GM18861 (cell line): ENCODE measurements around the gene LRRIQ1.
"Not testable (repeated sequence)": the region's sequence is repeated elsewhere in the genome, so short reads cannot be mapped to it uniquely, and the experiment has no call there.

ENCODE experiments used
- ATAC-seq: cut with Tn5 transposase; IDR thresholded peaks from one replicate; pipeline ENCODE4 v1.9.1; 2021; ENCODE audit not compliant: unreplicated experiment

Gene LRRIQ1

DNA sequence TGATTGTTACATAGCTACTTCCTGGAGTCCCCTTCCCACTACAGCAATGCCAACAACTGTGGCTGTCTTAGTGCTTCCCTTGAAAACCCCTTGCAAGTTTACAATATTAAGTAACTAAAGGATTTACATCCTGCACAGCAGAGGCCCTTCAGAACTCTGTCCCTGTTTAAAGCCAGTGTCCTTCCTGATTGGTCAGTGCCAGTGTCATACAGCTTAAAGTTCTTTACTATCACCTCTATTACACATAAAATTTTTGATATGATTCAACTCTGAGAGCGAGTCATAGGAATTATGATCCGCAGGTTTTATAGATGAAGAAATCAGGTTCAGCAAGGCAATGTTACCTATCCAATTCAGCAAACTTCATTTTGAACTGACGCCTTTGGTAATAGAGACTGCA, 152.5 kb downstream of the LRRIQ1 start:
- ATAC-seq: no peak

DNA sequence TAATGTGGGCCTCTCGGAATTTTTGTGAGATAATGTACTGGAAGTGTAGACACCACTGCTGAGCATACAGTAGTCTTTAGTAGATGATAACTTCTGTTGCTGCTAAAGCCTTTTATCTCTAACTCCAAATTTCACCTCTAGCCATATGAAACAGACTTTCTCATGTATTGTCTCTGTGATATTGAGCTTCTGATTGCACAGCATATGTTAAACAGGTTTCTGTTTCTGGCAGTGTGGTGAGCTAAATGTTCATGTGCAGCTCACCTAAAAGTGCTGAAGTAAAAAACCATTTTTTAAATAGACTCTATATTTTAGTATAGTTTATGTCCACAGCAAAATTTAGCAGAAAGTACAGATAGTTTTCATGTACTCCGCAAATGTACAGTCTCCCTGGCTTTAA, 154.6 kb downstream of the LRRIQ1 start:
- ATAC-seq: no peak

DNA sequence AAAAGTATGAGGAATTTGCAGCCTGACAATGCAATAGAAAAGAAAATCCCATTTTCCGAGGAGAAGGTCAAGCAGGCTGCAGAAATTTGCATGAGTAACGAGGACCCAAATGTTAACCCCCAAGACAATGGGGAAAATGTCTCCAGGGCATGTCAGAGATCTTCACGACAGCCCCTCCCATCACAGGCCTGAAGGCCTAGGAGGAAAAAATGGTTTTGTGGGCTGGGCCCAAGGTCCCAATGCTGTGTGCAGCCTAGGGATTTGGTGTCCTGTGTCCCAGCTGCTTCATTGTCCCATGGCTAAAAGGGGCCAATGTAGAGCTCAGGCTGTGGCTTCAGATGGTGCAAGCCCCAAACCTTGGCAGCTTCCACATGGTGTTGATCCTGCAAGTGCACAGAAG, 167.7 kb downstream of the LRRIQ1 start:
- not testable (repeated sequence) for ATAC-seq

DNA sequence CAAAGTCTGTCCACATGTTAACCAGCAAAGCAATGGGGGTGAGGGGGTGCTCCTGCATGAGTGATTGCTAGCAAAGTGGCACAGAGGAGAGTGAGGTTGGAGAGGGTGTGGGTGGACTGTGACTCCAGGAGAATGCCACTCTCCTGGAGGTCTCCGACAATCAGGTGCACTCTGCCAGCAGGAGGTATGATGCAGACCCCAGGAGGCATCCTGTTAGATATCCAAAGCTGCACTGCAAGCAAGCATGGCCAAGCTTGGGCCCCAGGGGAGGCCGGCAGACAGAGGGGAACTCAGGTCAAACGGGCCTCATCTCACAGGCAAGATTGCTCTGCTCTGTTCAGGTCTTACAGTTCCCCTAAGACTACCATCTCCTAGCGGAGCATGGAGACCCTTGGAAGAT, 170.4 kb downstream of the LRRIQ1 start:
- ATAC-seq: no peak

DNA sequence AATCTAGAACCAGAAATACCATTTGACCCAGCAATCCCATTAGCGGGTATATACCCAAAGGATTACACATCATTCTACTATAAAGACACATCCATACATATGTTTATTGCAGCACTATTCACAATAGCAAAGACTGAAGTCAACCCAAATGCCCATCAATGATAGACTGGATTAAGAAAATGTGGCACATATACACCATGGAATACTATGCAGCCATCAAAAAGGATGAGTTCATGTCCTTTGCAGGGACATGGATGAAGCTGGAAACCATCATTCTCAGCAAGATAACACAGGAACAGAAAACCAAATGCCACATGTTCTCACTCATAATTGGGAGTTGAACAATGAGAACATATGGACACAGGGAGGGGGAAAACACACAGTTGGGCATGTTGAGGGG, 188.2 kb downstream of the LRRIQ1 start:
- ATAC-seq: not testable (repeated sequence)

DNA sequence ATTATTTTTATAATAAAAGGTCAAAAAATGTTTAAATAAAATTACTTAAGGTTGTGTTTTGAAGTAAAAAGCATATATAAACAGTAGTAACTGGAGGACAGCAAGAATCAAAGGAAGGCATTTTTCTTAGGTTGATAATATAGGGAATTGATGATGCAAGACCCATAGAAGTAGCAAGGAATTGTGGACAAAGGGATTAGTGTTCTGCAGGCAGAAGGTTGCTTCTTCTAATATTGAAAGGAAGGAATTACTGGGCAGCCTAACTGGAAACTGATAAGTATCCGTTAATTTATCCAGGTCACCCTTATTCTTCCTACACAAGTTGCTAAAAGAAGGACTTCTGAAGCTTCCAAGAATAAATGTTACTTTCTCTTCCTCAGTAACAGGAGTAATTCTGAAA, 189.3 kb downstream of the LRRIQ1 start:
- ATAC-seq: no peak

DNA sequence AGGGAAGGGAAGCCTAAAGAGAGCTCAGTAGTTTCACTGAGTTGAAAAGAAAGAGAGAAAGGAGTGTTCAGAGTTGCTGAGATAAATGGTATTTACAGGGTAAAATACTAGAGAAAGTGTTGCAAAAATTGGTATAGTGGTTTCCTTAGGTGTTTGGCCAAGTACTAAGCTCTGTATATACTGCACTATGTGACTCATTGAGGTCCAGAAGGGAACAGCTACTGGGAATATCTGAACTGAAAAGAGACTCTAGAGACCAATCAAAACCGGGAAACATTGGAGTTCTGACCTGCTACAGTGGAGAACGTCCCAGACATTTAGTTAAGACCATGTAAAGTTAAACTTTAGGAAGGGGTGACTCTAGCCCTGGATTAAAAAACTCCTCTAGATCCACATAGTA, 201.2 kb downstream of the LRRIQ1 start:
- no peak for ATAC-seq

DNA sequence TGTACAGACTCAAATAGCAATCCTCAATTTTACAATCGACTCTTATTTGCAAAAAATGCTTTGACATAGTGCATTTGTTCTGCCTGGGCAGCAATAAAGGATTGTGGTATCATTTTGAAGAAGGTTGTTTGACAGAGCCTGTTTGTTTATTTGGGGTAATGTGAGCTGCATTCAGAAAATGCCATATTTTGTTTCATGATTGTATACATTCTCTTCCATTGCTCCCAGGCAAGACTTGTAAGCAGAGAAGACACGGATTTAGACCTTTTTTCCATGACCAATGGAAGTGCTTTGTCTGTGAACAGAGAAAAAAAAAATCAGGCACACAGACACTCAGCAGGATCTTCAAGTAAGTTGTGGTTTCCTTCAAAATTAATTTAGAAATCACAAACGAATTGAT, 208.4 kb downstream of the LRRIQ1 start:
- ATAC-seq: no peak

DNA sequence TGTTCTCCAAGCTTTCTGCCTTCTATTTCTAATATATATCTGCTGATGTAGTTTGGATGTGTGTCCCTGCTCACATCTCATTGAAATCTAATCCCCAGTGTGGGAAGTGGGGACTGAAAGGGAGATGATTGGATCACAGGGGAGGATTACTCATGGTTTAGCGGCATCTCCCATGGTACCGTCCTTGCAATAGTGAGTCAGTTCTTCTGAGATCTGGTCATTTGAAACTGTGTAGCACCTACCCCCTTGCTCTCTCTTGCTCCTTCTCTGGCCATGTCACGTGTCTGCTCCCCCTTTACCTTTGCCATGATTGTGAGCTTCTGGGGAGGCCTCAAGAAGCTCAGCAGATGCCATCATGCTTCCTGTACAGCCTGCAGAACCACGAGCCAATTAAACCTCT, 217.7 kb downstream of the LRRIQ1 start:
- ATAC-seq: no peak

DNA sequence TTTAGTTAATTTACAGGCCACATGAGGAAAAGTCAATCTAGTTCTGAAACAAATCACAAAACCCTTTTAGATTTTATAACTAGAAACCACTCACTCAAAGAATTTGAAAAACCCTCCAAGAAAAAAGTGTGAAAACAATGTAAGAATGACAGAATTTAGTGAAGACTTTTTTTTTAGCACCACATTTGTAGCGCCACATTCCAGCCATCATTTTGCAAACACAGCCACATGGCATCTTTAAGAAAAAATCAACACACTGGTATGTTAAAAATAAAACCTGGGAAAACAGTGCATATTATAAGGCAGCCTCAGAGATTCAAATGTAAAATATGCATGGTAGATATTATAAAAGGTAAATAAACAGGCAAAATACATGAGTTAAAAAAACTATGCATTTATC, 221.5 kb downstream of the LRRIQ1 start:
- no peak for ATAC-seq

DNA sequence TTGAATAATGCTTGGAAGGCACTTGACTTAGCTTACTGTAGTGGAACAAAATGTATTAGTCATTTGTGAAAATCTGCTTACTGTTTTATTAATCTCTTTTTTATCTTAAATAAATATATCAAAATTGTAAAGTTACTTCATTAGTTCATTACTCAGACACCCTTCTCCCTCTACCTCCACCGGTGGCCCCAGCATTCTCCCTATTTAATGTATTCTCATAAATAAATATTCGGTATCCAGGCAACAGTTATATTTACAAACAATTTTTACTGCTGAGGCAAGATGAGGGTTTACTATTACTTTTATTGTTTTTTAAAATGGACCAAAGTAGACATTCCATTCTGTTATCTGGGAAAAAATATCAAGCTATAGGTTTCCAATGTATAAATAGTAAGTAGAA, 224.3 kb downstream of the LRRIQ1 start:
- no peak for ATAC-seq

DNA sequence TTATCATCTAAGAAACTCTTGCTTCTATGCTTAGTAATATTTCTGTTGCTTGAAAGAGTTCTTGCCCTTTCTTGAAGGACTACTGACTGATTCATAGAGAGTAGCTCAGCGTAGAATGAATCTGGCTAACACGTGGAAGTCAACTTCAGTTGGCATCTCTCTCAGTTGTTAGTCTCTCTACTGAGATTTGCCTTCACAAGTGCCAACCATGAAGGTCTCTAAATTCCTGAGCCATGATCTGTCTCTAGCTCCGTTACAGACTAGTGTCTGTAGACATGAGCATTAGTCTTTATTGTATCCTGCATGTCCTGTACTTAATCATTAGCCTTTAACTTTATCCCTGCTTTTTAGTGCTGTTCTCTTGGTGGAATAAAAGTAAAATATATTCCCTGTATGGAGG, 224.7 kb downstream of the LRRIQ1 start:
- no peak for ATAC-seq

DNA sequence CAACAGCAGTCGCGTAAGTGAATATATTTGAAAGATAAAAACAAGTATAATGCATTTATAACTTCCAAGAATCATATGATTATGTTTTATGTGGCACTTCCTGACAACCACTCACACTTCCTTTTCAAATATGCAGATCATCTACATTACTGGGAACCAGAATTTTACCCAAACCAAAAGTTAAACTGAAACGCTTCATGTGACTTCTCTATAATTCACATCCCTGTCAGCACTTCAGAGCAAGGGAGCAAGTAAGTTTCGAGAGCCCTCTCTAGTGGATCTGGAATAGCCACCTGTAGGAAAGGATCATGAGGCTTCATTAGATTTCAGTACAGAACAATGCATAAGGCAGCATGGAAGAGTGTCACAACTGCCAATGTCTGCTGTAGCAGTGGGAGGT, 230.2 kb downstream of the LRRIQ1 start:
- no peak for ATAC-seq

DNA sequence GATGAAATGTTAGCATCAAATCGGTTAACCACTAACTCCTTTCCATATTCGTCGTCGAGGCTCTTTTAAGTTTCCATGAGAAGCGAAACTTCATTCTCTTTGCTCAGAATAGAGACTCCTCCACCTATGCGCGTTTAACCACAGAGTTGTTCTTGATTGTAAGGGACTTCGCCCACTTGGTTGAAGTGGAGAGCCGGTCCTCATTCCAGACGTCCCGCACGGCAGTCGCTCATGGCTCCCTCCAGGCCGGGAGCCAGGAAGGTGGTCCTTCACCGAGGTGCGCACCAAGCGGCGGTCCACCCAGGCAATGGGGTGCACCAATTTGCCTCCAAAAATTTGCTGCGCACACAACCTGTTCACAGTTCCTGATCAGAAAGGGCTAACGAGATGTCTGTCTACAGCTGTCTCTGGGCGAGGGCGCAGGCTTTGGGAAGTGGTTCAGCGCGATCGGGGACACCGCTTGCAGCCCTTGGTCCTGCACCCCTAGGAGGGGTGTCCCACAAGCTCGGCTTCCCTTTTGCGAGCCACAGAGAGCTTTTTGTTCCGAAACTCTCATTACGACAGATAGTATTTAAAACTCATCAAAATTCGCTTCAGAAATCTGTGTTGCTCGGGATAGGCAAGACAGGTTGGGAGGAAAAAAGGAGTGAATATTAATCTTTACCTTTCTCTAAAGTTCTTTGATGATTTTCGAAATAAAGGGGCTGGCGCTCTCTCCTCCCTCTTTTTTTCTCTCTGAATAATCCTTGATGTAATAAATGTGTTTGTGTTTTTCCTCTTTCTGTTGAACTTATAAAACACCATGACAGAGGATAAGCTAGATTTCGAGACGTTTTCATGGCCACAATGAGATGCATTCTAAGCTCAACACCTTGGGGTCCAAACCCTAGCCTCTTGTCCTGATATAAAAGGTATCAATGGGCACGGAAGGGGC, 237.5 kb downstream of the LRRIQ1 start:
- no peak for ATAC-seq

DNA sequence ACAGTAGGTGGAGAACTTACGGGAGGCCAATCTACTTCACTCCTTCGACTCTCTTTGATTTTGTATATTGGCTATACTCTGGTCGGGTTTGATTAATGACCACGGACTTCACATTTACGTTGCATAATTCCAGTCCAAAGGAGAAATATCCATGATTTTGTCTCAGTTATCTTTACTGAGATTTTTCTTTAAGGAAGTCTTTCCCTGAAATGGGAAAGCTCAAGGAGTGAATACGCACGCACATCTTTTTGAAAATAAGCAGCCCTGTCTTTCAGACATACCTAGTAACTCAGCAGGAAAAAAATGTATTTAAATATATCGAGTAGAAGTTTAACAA, 238.1 kb downstream of the LRRIQ1 start:
- no peak for ATAC-seq

DNA sequence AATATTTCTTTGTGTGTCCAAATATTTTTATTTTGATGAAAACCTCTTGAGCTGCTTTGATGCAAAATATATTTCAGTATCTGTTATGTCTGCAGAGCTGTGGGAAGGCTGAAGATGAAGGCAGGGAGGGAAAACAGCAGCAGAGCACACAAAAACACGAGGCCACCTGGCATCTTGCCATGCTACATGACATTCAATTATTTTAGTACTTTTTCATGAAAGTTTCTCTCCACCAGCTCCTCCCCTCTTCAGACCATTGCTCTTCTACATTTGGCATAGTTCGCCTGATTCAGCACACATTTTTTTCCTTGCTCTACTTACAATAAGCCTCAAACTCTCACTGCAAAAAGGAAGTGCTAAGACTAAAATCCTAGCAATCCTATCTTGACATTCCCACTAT, 239.2 kb downstream of the LRRIQ1 start:
- no peak for ATAC-seq

DNA sequence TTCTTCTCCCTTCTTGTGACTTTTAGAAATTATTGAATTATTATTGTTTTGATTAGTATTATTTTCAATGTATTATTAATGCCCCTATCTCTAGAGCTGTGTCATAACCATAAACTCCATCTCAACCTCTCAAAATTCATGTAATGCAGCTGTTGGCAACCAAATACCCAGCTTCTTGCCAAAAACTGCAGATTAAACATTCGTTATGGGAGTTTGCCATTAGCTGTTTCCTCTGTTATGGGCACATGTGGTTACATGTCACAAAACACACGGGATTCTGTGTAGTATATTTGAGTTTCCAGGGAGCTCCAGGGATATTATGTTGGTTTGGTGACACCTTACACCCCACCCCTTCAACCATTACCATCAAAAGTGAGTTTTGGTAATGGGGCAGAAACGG, 241.0 kb downstream of the LRRIQ1 start:
- no peak for ATAC-seq

DNA sequence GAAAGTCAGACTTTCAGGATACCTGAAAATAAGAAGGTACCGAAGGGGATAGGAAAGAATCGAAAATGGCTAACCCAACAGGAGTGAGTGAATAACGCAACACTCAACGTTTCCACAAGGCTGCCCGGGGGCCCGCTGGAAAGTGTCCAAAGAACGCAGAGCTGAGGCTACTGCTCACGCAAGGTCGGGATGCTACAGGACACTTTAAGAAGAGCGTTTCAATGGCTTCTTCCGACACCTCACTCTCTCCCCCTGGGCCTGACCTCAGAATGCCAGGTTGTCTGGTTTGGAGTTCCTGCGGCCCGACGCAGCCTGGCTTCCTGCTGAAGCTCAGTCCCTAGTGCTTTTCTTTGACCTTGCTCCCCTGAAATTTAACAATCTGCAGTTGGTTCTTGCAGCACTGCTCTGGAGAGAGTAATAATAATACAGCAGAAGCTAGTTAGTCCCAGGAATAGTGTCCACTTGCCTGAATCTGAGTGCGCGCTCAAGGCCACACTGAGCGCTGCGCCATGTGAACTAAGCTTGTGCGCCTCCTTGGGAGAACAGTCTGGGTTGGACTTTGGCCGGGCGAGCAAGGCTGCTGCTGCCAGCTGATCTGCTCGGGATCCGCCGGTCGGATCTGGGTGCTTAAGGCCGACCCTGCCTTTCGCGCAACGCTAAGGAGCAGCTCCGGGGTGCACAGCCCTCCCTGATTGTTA, 241.9 kb downstream of the LRRIQ1 start:
- ATAC-seq: no peak

DNA sequence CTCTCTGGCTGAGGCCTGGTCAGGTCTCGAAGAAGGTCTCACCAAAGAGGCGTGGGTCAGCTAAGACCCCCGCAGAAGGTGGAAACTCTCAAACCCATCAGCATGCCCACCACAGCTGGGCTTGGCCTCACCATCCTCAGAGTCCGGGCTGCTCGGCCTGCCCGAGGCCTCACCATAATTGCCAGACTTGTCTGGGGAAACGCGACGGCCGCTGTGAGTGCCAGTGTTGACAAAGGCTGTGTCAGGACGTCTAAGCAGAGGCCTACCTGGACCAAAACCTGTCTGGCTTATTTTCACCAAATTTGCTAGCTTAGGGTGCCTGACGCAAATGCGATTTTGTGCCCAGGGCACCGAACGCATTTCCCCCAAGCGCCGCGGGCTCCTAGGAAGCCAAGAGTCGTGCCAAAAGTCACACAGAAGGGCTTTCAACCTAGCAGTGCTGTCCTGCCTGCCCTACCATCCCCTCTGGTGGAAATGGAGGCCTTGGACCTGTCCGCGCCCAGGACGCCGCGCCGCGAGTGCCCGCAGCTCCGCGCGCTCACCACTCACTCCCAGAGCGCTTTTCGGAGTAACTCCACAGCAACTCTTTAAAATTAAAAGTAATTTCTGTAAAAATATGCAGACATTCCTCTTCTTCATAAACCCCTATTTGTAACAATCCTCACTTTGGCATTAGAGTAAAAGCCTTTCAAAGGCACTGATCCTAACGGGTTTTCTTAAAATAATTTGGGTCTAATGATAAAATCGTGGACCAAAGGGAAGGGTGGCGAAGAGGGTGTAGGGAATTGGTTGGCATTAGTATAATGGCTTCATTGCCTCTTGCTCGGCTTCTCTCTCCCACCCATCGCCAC, 242.7 kb downstream of the LRRIQ1 start:
- no peak for ATAC-seq

DNA sequence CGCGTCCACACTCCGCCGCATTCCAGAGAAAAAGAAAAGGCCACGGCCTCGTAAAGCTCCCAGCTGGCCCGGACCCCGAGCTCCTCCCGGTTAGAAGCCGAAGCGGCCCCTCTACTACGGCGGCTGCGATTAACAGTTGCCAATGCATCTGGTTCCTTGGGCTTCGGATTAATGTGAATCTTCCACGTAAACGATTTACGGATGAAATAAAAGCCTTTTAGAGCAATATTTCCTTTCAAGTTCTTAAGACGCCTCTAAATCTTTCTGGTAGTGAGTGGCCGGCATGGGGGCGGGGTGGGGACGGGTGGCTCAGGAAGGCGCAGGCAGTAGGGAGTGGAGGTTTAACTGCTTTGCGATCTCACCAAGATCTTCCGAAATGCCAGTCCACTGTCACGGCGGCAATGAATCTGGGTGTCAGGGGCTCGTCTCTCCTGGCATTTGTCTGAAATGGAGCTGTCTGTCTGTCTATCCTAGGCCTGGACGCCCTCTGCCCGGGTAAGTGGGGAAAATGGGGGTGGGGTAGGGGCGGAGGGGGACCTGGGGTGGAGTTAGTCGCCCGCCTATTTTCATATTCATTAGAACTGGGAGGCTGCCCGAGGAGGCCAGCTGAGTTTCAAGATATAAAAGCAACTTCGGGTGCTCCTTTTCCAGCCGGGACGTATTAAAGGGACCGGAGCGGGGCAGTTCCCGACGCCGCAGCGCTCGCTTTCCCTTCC, 243.5 kb downstream of the LRRIQ1 start:
- no peak for ATAC-seq
